ENCODE results near the gene CLRN1. TPM values are rescaled to one million over a fixed set of nuclear protein-coding genes. Genes with fewer than 3 reads are reported as not detected.

The CLRN1 gene
- total and polyA plus RNA-seq, 4 donors = not detected

DNA sequence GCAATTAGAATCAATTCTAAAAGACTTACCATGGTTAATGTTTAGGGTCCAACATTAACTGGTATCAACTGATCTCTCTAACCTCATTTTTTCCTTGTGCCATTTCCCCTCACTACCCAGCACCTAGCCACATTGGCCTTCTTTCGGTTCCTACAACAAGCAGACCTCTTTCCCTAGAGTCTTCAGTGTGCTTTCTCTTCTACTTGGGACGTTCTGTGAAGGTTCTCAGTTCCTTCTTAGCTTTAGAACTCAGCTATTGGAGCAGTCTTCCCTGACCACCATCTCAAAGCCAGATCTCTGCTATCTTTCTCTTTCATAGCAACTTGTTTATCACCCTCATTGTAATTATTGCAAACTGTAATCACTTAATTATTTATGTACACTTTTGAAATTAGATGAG lies 35.8 kb downstream of the CLRN1 start:
- H3K36me3 ChIP-seq (ENCODE audit: control insufficient read depth in 1 of 2, insufficient read depth in 2 of 2, low read length in 1 of 2) = no peaks in the 10 kb centered on the region
- 69 to 81% methylated on average over 2 of the region's 2 CpGs for WGBS, 2 donors
- H3K4me3 ChIP-seq (ENCODE audit: low read length in 2 of 2) = no peak overlapping the region
- H3K4me1 ChIP-seq (ENCODE audit: control insufficient read depth in 1 of 2, insufficient read depth in 2 of 2, low read length in 2 of 2) = peaks cover 0 to 2% of the 10 kb centered on the region in 2 donors
- ATAC-seq (ENCODE audit: low FRiP score) (no peak), DNase-seq (no peak)
- no peak overlapping the region for H3K27ac ChIP-seq (ENCODE audit: low read depth in 1 of 2, low read length in 2 of 2)
- H3K27me3 ChIP-seq (ENCODE audit: control insufficient read depth in 1 of 2, insufficient read depth in 2 of 2, low read length in 1 of 2) = peaks cover 0 to 5% of the 10 kb centered on the region in 2 donors
- H3K9me3 ChIP-seq (ENCODE audit: control insufficient read depth, low read length) = peaks cover 1% of the 10 kb centered on the region
- intact Hi-C loops (cut with DNase I) = no loop called here

DNA sequence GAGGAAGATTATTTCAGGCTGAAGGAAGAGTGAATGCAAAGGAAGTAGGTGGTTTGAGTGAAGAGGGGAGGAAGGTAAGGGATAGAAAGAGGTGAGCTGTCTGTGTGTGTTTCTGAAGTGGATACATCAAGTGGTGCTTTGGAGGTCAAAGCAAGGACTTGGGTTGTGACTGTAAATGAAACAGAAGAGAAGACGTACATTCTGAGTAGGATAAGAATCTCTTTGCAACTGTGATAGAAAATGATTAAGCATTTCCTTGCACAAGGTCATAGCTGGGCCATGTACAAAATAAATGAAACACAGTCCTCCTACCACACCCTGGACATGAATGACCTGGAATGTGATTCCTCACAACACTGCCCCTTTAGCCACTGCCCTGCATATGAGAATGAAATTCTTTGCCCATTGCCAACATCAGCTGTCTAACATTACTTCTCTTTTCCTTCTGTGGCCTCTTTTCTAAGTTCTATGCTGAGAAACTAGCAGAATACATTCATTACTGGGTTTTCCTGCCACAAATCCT lies 39.0 kb downstream of the CLRN1 start:
- 42 to 47% methylated on average over 1 of the region's 1 CpG for WGBS, 2 donors
- no peak overlapping the region for H3K27ac ChIP-seq (ENCODE audit: low read depth in 1 of 2, low read length in 2 of 2)
- peaks cover 0 to 2% of the 10 kb centered on the region in 2 donors for H3K4me1 ChIP-seq (ENCODE audit: control insufficient read depth in 1 of 2, insufficient read depth in 2 of 2, low read length in 2 of 2)
- intact Hi-C loops (cut with DNase I) = no loop called here
- no peaks in the 10 kb centered on the region for H3K36me3 ChIP-seq (ENCODE audit: control insufficient read depth in 1 of 2, insufficient read depth in 2 of 2, low read length in 1 of 2)
- H3K27me3 ChIP-seq (ENCODE audit: control insufficient read depth in 1 of 2, insufficient read depth in 2 of 2, low read length in 1 of 2) = peaks cover 0 to 2% of the 10 kb centered on the region in 2 donors
- H3K9me3 ChIP-seq (ENCODE audit: control insufficient read depth, low read length) = peaks cover 4% of the 10 kb centered on the region
- DNase-seq = no peak
- H3K4me3 ChIP-seq (ENCODE audit: low read length in 2 of 2) = no peak overlapping the region
- ATAC-seq (ENCODE audit: low FRiP score) = no peak

DNA sequence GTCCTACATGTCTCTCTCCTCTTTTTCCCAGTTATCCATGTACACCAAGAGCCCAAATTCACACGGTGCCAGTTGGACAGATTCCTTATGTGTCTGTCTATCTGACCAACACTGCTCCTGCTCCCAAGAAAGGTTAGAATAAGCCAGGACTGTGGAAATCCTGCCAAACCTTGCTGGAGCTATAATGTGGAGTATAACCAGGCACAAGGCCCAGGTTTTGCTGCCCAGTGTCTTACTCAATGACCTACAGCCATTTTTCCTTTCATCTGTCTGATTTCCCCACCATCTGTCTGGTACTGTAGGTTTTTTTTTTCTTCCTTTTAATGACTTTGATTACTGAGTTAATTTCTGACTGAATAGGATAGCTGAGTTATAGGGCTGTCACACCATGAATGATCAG lies 40.8 kb downstream of the CLRN1 start:
- H3K9me3 ChIP-seq (ENCODE audit: control insufficient read depth, low read length) = peaks cover 4% of the 10 kb centered on the region
- intact Hi-C loops (cut with DNase I) = no loop called here
- DNase-seq = no peak
- H3K4me1 ChIP-seq (ENCODE audit: control insufficient read depth in 1 of 2, insufficient read depth in 2 of 2, low read length in 2 of 2) = peaks cover 0 to 2% of the 10 kb centered on the region in 2 donors
- H3K4me3 ChIP-seq (ENCODE audit: low read length in 2 of 2) = no peak overlapping the region
- no peak overlapping the region for H3K27ac ChIP-seq (ENCODE audit: low read depth in 1 of 2, low read length in 2 of 2)
- no peak for ATAC-seq (ENCODE audit: low FRiP score)
- 27 to 33% methylated on average over 1 of the region's 1 CpG for WGBS, 2 donors
- H3K27me3 ChIP-seq (ENCODE audit: control insufficient read depth in 1 of 2, insufficient read depth in 2 of 2, low read length in 1 of 2) = no peaks in the 10 kb centered on the region
- H3K36me3 ChIP-seq (ENCODE audit: control insufficient read depth in 1 of 2, insufficient read depth in 2 of 2, low read length in 1 of 2) = no peaks in the 10 kb centered on the region

GRCh38 chr3:150930839-150931238 lies 41.7 kb downstream of the CLRN1 start:
- Histone ChIP-seq H3K27ac (ENCODE audit: low read depth in 1 of 2, low read length in 2 of 2) (no peak overlapping the region), H3K9me3 (ENCODE audit: control insufficient read depth, low read length) (peaks cover 3% of the 10 kb centered on the region), H3K36me3 (ENCODE audit: control insufficient read depth in 1 of 2, insufficient read depth in 2 of 2, low read length in 1 of 2) (no peaks in the 10 kb centered on the region), H3K4me1 (ENCODE audit: control insufficient read depth in 1 of 2, insufficient read depth in 2 of 2, low read length in 2 of 2) (peaks cover 0 to 2% of the 10 kb centered on the region in 2 donors), H3K27me3 (ENCODE audit: control insufficient read depth in 1 of 2, insufficient read depth in 2 of 2, low read length in 1 of 2) (no peaks in the 10 kb centered on the region), H3K4me3 (ENCODE audit: low read length in 2 of 2) (no peak overlapping the region)
- no peak for DNase-seq
- 71 to 77% methylated on average over 3 of the region's 3 CpGs for WGBS, 2 donors
- no peak for ATAC-seq (ENCODE audit: low FRiP score)
- intact Hi-C loops (cut with DNase I) = no loop called here

DNA sequence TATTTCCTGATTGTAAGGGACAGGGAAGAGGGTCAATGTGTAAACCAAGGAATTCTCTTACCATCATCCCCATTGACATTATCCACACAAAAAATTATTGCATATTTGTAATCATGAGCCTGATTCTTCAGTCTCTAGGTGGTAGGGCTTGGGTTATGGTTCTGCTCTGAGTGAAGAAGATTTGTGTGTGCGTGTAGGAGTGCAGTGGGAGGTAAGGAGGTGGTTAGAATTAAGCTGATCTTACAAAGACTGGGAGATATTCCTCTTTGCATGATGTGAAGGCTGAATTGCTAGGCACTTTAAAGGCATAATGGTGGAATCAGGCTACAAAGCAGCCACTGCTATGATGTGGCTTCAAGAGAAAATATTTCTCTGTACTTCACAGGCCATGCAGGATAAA lies 44.3 kb downstream of the CLRN1 start:
- DNase-seq (no peak), ATAC-seq (ENCODE audit: low FRiP score) (no peak)
- peaks cover 3% of the 10 kb centered on the region for H3K9me3 ChIP-seq (ENCODE audit: control insufficient read depth, low read length)
- H3K36me3 ChIP-seq (ENCODE audit: control insufficient read depth in 1 of 2, insufficient read depth in 2 of 2, low read length in 1 of 2) = no peaks in the 10 kb centered on the region
- H3K27ac ChIP-seq (ENCODE audit: low read depth in 1 of 2, low read length in 2 of 2) = no peak overlapping the region
- no peaks in the 10 kb centered on the region for H3K27me3 ChIP-seq (ENCODE audit: control insufficient read depth in 1 of 2, insufficient read depth in 2 of 2, low read length in 1 of 2)
- intact Hi-C loops (cut with DNase I) = no loop called here
- H3K4me3 ChIP-seq (ENCODE audit: low read length in 2 of 2) = no peak overlapping the region
- 95 to 96% methylated on average over 1 of the region's 1 CpG for WGBS, 2 donors
- H3K4me1 ChIP-seq (ENCODE audit: control insufficient read depth in 1 of 2, insufficient read depth in 2 of 2, low read length in 2 of 2) = no peaks in the 10 kb centered on the region

DNA sequence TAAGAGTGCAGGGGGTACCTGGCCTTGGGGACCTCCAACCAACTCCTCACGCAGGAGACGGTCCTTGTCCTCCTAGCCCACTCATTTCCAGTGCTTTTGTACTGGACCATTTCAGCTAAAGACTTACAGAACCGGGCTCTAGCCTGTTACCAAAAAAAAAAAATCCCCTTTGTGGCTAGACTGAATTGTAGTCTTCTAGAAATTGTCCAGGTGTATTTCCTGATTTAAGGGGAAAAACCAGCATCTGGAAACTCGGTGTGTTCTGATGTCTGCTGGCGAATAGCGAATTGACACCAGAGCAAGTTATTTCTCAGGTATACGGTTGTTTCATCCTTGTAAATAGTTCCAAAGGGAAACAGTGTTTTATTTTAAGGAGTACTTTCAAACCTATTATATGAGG lies 46.2 kb downstream of the CLRN1 start:
- H3K4me1 ChIP-seq (ENCODE audit: control insufficient read depth in 1 of 2, insufficient read depth in 2 of 2, low read length in 2 of 2) = no peaks in the 10 kb centered on the region
- H3K9me3 ChIP-seq (ENCODE audit: control insufficient read depth, low read length) = peaks cover 3% of the 10 kb centered on the region
- WGBS, 2 donors = 89% methylated on average over 7 of the region's 7 CpGs
- H3K4me3 ChIP-seq (ENCODE audit: low read length in 2 of 2) = no peak overlapping the region
- intact Hi-C loops (cut with DNase I) = no loop called here
- no peak for ATAC-seq (ENCODE audit: low FRiP score)
- H3K27ac ChIP-seq (ENCODE audit: low read depth in 1 of 2, low read length in 2 of 2) = no peak overlapping the region
- no peak for DNase-seq
- H3K27me3 ChIP-seq (ENCODE audit: control insufficient read depth in 1 of 2, insufficient read depth in 2 of 2, low read length in 1 of 2) = no peaks in the 10 kb centered on the region
- no peaks in the 10 kb centered on the region for H3K36me3 ChIP-seq (ENCODE audit: control insufficient read depth in 1 of 2, insufficient read depth in 2 of 2, low read length in 1 of 2)

- no peak overlapping the region for H3K27ac ChIP-seq (ENCODE audit: low read depth in 1 of 2, low read length in 2 of 2)
- peaks cover 3% of the 10 kb centered on the region for H3K9me3 ChIP-seq (ENCODE audit: control insufficient read depth, low read length)
- intact Hi-C loops (cut with DNase I) = no loop called here
- H3K27me3 ChIP-seq (ENCODE audit: control insufficient read depth in 1 of 2, insufficient read depth in 2 of 2, low read length in 1 of 2) = no peaks in the 10 kb centered on the region
- no peak for ATAC-seq (ENCODE audit: low FRiP score)
- H3K4me3 ChIP-seq (ENCODE audit: low read length in 2 of 2) = no peak overlapping the region
- H3K4me1 ChIP-seq (ENCODE audit: control insufficient read depth in 1 of 2, insufficient read depth in 2 of 2, low read length in 2 of 2) = no peaks in the 10 kb centered on the region
- 20 to 25% methylated on average over 14 of the region's 14 CpGs for WGBS, 2 donors
- no peaks in the 10 kb centered on the region for H3K36me3 ChIP-seq (ENCODE audit: control insufficient read depth in 1 of 2, insufficient read depth in 2 of 2, low read length in 1 of 2)
- DNase-seq = peak in 1 of 2 donors; percentile 46
These were observed 46.8 kb downstream of the CLRN1 start for GRCh38 chr3:150925751-150926201.

GRCh38 chr3:150922611-150923010 lies 49.9 kb downstream of the CLRN1 start:
- ATAC-seq (ENCODE audit: low FRiP score) = no peak
- Histone ChIP-seq H3K4me3 (ENCODE audit: low read length in 2 of 2) (no peak overlapping the region), H3K27me3 (ENCODE audit: control insufficient read depth in 1 of 2, insufficient read depth in 2 of 2, low read length in 1 of 2) (no peaks in the 10 kb centered on the region), H3K4me1 (ENCODE audit: control insufficient read depth in 1 of 2, insufficient read depth in 2 of 2, low read length in 2 of 2) (no peaks in the 10 kb centered on the region), H3K9me3 (ENCODE audit: control insufficient read depth, low read length) (no peaks in the 10 kb centered on the region), H3K36me3 (ENCODE audit: control insufficient read depth in 1 of 2, insufficient read depth in 2 of 2, low read length in 1 of 2) (no peaks in the 10 kb centered on the region), H3K27ac (ENCODE audit: low read depth in 1 of 2, low read length in 2 of 2) (no peak overlapping the region)
- 69 to 72% methylated on average over 10 of the region's 10 CpGs for WGBS, 2 donors
- DNase-seq = no peak
- intact Hi-C loops (cut with DNase I) = no loop called here

DNA sequence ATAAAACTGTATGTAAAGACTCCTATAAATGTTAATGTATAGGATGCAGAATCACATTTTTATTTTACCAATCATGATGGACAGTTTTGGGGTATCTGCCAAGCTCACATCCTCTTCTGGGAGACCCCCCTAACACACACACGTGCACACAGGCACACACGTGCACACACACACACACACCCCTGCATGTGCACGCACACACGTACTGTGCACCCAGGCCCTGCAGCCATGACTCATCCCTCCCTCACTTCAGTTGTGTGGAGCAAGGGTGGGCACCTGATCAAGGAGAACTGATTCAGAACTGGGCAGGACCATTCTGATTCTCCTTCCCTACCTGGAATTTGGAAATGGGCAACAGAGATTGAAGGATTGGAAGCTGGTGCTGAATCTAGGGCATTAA lies 51.3 kb downstream of the CLRN1 start:
- Histone ChIP-seq H3K27ac (ENCODE audit: low read depth in 1 of 2, low read length in 2 of 2) (no peak overlapping the region), H3K36me3 (ENCODE audit: control insufficient read depth in 1 of 2, insufficient read depth in 2 of 2, low read length in 1 of 2) (no peaks in the 10 kb centered on the region), H3K4me1 (ENCODE audit: control insufficient read depth in 1 of 2, insufficient read depth in 2 of 2, low read length in 2 of 2) (no peaks in the 10 kb centered on the region), H3K27me3 (ENCODE audit: control insufficient read depth in 1 of 2, insufficient read depth in 2 of 2, low read length in 1 of 2) (no peaks in the 10 kb centered on the region), H3K9me3 (ENCODE audit: control insufficient read depth, low read length) (no peaks in the 10 kb centered on the region), H3K4me3 (ENCODE audit: low read length in 2 of 2) (no peak overlapping the region)
- DNase-seq = no peak
- WGBS, 2 donors = 87% methylated on average over 4 of the region's 4 CpGs
- ATAC-seq (ENCODE audit: low FRiP score) = no peak
- intact Hi-C loops (cut with DNase I) = no loop called here

Measured in aorta (tissue), 5 donors.